Hindlimb muscle (tissue), 1 donor: ENCODE results near the gene LCK. TPM values are rescaled to one million over a fixed set of nuclear protein-coding genes. Genes with fewer than 3 reads are reported as not detected.
"Not testable (repeated sequence)": the region's sequence is repeated elsewhere in the genome, so short reads cannot be mapped to it uniquely, and the experiment has no call there.

ENCODE experiments used
- DNase-seq: peaks from one replicate; pipeline ENCODE4 v3.0.0-alpha.2; 2013
- polyA plus RNA-seq: library from polyadenylated mRNA; unstranded; fragments of 120-200 nt; gene quantifications from one replicate; pipeline ENCODE4 v1.2.1, GENCODE V29; 2013; ENCODE audit not compliant: insufficient read length

LCK gene
- polyA plus RNA-seq, 1 donor: 0.89 TPM

- peak; percentile 54 for DNase-seq
These were observed 10.7 kb upstream of the LCK start for GRCh38 chr1:32240140-32240951.

- DNase-seq: peak; percentile 68
These were observed 9.9 kb upstream of the LCK start for GRCh38 chr1:32241001-32241763.

GRCh38 chr1:32242341-32242851, 8.7 kb upstream of the LCK start:
- peak; percentile 66 for DNase-seq

- no peak for DNase-seq
These were observed 4.2 kb upstream of the LCK start, which contains the start of gene FAM167B for GRCh38 chr1:32246888-32247273. TSS of gene FAM167B (plus strand) at chr1:32247222. CDS start at chr1:32247422, 200 bp downstream.

GRCh38 chr1:32247452-32247851, 3.6 kb upstream of the LCK start:
- no peak for DNase-seq

- DNase-seq: no peak
These were observed 2.8 kb upstream of the LCK start for GRCh38 chr1:32247983-32248889.

- no peak for DNase-seq
These were observed 1.1 kb upstream of the LCK start for GRCh38 chr1:32249831-32250525.

- DNase-seq: no peak
These were observed 4.3 kb downstream of the LCK start for GRCh38 chr1:32255072-32256071.

GRCh38 chr1:32256473-32257226, 5.6 kb downstream of the LCK start:
- DNase-seq: no peak

- DNase-seq: no peak
These were observed 6.1 kb downstream of the LCK start for GRCh38 chr1:32257227-32257508.

GRCh38 chr1:32263236-32263593, 12.2 kb downstream of the LCK start:
- DNase-seq: not testable (repeated sequence)

- no peak for DNase-seq
These were observed 12.7 kb downstream of the LCK start for GRCh38 chr1:32263744-32264143.

- DNase-seq: no peak
These were observed 14.8 kb downstream of the LCK start for GRCh38 chr1:32265846-32266245.

GRCh38 chr1:32266921-32267591, 16.0 kb downstream of the LCK start:
- no peak for DNase-seq

GRCh38 chr1:32269744-32270143, 18.7 kb downstream of the LCK start:
- DNase-seq: no peak

GRCh38 chr1:32272557-32273390, 21.7 kb downstream of the LCK start:
- no peak for DNase-seq

GRCh38 chr1:32273391-32274208, 22.5 kb downstream of the LCK start:
- no peak for DNase-seq
